Suprapubic skin (tissue), 4 donors: ENCODE measurements around the gene USP40.

Experiments used
- EP300 ChIP-seq: sonication (generic); formaldehyde crosslinking; IDR thresholded peaks from one replicate; pipeline ENCODE4 v1.6.1; 2017; ENCODE audit warnings: antibody characterized with exemption
- POLR2AphosphoS5 ChIP-seq, 3 donors: sonication (generic); formaldehyde crosslinking; IDR thresholded peaks; one replicate each; pipeline ENCODE4 v1.6.1; 2017; ENCODE audit warnings: antibody characterized with exemption in 3 of 3
- TF ChIP-seq, protein P1 (sequence below), 2 donors: fragments of 200-600 bp in 1 of 2; fragments of 450-650 bp in 1 of 2; sonication (generic) in 1 of 2; IDR thresholded peaks; one replicate each; pipeline ENCODE4 v1.5.1; 2016 to 2019; ENCODE audit warnings: antibody characterized with exemption in 2 of 2, mild to moderate bottlenecking in 1 of 2, moderate library complexity in 1 of 2

DNA sequence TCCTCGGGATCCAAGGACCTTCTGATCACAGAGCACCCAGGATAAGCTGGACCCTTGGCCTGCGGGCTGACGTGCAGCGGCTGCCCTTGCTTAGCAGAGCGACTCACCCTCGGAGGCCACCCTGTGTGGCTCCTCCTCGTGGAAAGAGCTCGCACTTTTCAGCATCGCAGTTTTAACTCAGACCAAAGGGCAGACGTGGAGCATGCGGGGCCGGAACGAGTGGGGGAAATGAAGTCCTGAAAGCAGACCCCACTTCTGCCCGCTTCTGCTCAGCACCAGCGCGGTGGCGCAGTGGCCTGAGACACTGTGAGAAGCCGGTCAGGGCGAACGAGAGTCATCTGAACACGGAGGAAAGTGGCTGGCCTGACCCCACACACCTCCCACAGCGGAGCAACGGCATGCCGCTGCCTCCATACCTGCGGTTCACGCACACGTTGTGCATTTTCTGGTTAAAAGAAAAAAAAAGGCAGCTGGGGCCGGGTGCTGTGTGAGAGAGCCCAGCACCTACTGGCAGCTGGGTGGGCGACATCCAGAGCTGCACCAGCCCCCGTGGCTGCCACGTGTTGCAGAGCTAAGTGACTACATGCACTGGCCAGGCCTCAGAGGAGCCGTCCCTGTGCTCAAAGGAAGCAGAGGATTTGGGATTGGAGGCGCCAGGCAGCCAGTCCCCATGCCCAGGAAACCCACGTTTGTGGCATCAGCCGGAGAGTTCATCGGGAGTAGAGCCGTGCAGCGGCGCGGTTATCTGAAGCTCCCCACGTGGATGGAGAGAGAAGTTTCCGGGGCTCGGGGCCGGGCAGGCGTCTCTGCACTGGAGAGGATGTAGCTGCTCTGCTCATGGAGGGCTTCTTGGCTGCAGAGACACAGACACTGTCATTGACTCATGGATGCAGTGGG lies 89.7 kb downstream of the USP40 start:
- TF ChIP-seq, protein P1, sequence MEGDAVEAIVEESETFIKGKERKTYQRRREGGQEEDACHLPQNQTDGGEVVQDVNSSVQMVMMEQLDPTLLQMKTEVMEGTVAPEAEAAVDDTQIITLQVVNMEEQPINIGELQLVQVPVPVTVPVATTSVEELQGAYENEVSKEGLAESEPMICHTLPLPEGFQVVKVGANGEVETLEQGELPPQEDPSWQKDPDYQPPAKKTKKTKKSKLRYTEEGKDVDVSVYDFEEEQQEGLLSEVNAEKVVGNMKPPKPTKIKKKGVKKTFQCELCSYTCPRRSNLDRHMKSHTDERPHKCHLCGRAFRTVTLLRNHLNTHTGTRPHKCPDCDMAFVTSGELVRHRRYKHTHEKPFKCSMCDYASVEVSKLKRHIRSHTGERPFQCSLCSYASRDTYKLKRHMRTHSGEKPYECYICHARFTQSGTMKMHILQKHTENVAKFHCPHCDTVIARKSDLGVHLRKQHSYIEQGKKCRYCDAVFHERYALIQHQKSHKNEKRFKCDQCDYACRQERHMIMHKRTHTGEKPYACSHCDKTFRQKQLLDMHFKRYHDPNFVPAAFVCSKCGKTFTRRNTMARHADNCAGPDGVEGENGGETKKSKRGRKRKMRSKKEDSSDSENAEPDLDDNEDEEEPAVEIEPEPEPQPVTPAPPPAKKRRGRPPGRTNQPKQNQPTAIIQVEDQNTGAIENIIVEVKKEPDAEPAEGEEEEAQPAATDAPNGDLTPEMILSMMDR (IDR thresholded peaks at IDR 0.05), result no peak
- TF ChIP-seq POLR2AphosphoS5 (IDR thresholded peaks at IDR 0.05) (no peak), EP300 (no peak)
